Skeletal muscle tissue (tissue), 4 donors: Measurements from ENCODE around the gene RUFY1. TPM values are rescaled to one million over a fixed set of nuclear protein-coding genes. Genes with fewer than 3 reads are reported as not detected.
A peak's percentile ranks its signal among the peaks of the same experiment; 100 is the strongest.
"Not testable (repeated sequence)": the region's sequence is repeated elsewhere in the genome, so short reads cannot be mapped to it uniquely, and the experiment has no call there.

Experiments
- H3K27ac ChIP-seq: one replicate; pipeline ENCODE4 v1.7.0; 2013; ENCODE audit warnings: mild to moderate bottlenecking, low read depth, low read length, inconsistent platforms
- H3K27me3 ChIP-seq, 3 donors: one replicate each; pipeline ENCODE4 v1.7.0; 2013; ENCODE audit warnings: low read length in 3 of 3; ENCODE audit not compliant: control insufficient read depth in 3 of 3, insufficient read depth in 3 of 3
- H3K36me3 ChIP-seq, 3 donors: one replicate each; pipeline ENCODE4 v1.7.0; 2013; ENCODE audit warnings: low read length in 3 of 3; ENCODE audit not compliant: control insufficient read depth in 3 of 3, insufficient read depth in 3 of 3
- H3K4me1 ChIP-seq, 3 donors: one replicate each; pipeline ENCODE4 v1.7.0; 2013; ENCODE audit warnings: low read length in 3 of 3, mild to moderate bottlenecking in 3 of 3; ENCODE audit not compliant: control insufficient read depth in 3 of 3, insufficient read depth in 3 of 3
- H3K4me3 ChIP-seq, 3 donors: one replicate each; pipeline ENCODE4 v1.7.0; 2013; ENCODE audit warnings: low read length in 3 of 3
- H3K9ac ChIP-seq, 3 donors: one replicate each; pipeline ENCODE4 v1.7.0; 2013; ENCODE audit warnings: low read length in 3 of 3, mild to moderate bottlenecking in 3 of 3, moderate library complexity in 2 of 3, low read depth in 1 of 3
- H3K9me3 ChIP-seq, 3 donors: one replicate each; pipeline ENCODE4 v1.7.0; 2013; ENCODE audit warnings: low read length in 3 of 3; ENCODE audit not compliant: control insufficient read depth in 3 of 3
- total RNA-seq: library from RNA; depleted of rRNA; stranded (reverse); fragments of >200 nt; gene quantifications from one replicate; pipeline ENCODE4 v1.2.3, GENCODE V29; 2014
- donor health status: Osteomylitis.

The RUFY1 gene
- total RNA-seq, 1 donor from 2014 or later, result 32.9 TPM

DNA sequence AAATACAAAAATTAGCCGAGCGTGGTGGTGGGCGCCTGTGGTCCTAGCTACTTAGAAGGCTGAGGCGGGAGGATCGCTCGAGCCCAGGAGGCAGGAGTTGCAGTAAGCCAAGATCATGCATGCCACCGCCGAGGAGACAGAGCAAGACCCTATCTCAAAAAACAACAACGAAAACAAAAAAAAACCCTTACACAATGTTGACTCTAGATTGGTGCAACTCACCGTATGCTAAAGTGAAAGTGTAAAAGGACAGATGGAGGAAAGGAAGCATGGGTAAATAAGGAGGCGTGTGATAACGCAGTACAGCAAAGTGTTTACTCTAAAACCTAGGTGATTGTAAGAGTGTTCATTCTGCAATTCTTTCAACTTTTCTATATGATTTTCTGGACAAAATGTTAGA is 15.9 kb upstream of the RUFY1 start:
- no peaks in the 10 kb centered on the region for H3K9me3 ChIP-seq
- no peak overlapping the region for H3K9ac ChIP-seq
- H3K36me3 ChIP-seq, result no peaks in the 10 kb centered on the region
- no peak overlapping the region for H3K27ac ChIP-seq
- peaks cover 14 to 20% (median 16%) of the 10 kb centered on the region in 3 donors for H3K27me3 ChIP-seq
- H3K4me3 ChIP-seq, result no peak overlapping the region
- no peaks in the 10 kb centered on the region for H3K4me1 ChIP-seq

DNA sequence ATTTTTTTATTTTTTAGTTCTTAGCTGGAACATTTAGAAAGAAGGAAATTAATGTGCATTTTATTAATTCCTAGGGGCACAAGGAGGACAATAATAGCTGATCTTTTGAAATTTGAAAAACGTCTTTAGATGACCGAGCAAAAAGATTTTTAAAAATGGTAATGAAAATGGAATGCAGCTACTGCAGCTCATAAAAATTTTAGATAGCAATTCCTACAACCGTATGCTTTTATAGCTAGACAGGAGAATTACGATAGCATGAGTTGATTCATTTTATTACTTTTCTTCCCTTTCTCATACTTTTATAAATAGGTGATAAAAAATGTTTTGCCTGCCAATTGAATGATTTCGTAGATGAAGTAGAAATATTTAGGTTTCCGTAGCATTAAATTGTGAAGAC is 13.7 kb upstream of the RUFY1 start:
- Histone ChIP-seq H3K4me1 (no peaks in the 10 kb centered on the region), H3K9me3 (no peaks in the 10 kb centered on the region), H3K9ac (no peak overlapping the region)

DNA sequence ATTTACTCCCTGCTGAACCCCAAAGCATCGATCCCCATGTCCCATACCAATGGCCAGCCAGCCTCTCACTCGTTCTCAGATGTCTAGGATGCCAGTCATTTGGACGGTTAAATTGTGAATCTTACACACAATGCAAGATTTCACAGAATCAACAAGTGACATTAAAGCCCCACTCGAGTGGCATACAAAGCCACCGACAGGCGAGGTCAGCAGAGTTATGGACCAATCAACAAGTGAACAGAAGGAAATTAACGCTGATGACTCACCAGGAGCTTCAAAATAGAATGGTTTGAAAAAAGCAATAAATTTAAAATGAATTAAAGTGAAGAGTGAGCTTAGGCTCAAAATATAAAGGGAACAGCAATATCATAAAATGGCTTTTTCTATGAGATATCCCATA is 8.2 kb upstream of the RUFY1 start:
- Histone ChIP-seq H3K9me3 (no peaks in the 10 kb centered on the region), H3K27me3 (no peaks in the 10 kb centered on the region), H3K27ac (no peak overlapping the region), H3K36me3 (no peaks in the 10 kb centered on the region), H3K4me1 (no peaks in the 10 kb centered on the region), H3K9ac (no peak overlapping the region), H3K4me3 (no peak overlapping the region)

More for the DNA sequence above, 13.7 kb upstream of the RUFY1 start:
- peaks cover 2 to 3% (median 2%) of the 10 kb centered on the region in 3 donors for H3K27me3 ChIP-seq
- H3K4me3 ChIP-seq, result no peak overlapping the region
- H3K36me3 ChIP-seq, result no peaks in the 10 kb centered on the region
- H3K27ac ChIP-seq, result no peak overlapping the region

DNA sequence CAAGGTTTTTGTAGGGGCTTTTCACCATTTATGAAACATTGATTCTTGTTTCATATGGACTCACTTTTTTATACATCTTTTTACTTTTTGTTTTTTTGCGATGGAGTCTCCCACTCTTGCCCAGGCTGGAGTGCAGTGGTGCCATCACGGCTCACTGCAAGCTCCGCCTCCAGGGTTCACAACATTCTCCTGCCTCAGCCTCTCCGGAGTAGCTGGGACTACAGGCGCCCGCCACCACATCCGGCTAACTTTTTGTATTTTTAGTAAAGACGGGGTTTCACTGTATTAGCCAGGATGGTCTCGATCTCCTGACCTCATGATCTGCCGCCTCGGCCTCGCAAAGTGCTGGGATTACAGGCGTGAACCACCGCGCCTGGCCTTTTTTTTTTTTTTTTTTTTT is 7.1 kb upstream of the RUFY1 start:
- H3K27ac ChIP-seq, H3K27me3 ChIP-seq, H3K4me3 ChIP-seq, H3K9me3 ChIP-seq, H3K4me1 ChIP-seq, H3K9ac ChIP-seq, H3K36me3 ChIP-seq: not testable (repeated sequence)

DNA sequence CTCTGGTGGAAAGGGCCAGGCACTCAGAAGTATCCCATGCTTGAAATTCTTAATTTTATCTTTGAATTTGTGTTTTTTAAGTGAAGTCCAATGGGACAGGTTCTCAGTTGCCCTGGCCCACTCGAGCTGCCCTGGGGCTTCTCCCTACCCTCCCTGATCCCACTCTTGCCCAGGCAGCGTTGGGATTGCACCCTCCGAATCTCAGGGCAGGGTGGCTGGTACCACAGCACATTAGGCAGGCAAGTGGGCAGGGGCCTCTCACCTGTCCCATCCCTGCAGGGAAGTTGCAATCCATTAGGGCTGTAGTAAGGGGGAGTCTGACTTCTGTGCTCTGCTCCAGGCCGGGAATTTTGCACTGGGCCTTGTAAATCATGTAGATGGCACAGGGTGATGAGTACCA is 2.7 kb downstream of the RUFY1 start:
- H3K9me3 ChIP-seq, result no peaks in the 10 kb centered on the region
- H3K9ac ChIP-seq, result no peak overlapping the region
- no peaks in the 10 kb centered on the region for H3K27me3 ChIP-seq
- H3K4me3 ChIP-seq, result no peak overlapping the region
- peaks cover 10 to 21% (median 16%) of the 10 kb centered on the region in 3 donors for H3K4me1 ChIP-seq
- H3K36me3 ChIP-seq, result peaks cover 4 to 7% (median 4%) of the 10 kb centered on the region in 3 donors
- H3K27ac ChIP-seq, result no peak overlapping the region

DNA sequence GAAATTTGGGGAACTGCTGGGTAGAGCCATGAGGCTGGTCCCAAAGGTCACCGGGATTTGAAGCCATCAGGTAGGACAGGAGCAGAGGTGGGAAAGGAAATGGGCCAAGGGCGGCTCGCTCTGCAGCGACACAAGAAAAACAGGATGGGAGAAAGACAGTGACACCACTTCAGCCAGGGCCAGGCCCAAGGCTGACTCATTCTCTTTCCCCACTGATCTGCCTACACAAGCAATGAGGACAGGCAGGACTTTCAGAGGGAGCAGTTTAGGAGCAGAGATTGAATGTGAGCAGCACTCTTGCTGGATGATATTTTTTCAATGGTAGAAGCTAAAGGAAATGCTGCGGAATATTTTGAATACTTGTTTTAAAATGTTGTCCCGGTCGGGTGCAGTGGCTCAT is 3.5 kb downstream of the RUFY1 start:
- H3K27me3 ChIP-seq, result no peaks in the 10 kb centered on the region
- H3K9ac ChIP-seq, result no peak overlapping the region
- peaks cover 15 to 21% (median 21%) of the 10 kb centered on the region in 3 donors for H3K4me1 ChIP-seq
- no peak overlapping the region for H3K4me3 ChIP-seq
- no peak overlapping the region for H3K27ac ChIP-seq
- H3K36me3 ChIP-seq, result peaks cover 4 to 7% (median 4%) of the 10 kb centered on the region in 3 donors
- H3K9me3 ChIP-seq, result no peaks in the 10 kb centered on the region

DNA sequence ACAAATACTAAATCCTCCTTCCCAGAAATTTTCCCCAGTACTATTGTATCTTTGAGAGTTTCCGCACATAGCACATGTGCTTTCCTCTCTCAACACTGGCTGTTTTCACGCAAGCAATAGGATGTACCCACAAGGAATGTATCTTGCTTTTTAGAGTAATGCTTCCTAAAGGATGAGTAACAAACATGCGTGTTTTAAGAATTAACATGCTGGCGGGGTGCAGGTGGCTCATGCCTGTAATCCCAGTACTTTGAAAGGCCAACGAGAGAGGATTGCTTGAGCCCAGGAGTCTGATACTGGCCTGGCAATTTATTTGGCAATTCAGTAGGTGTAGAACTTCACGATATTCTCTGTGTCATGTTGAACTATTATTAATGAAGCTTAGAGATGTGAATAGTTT is 4.6 kb downstream of the RUFY1 start:
- Histone ChIP-seq H3K36me3 (peaks cover 4 to 7% (median 4%) of the 10 kb centered on the region in 3 donors), H3K27ac (no peak overlapping the region), H3K27me3 (no peaks in the 10 kb centered on the region), H3K9ac (no peak overlapping the region), H3K4me1 (peaks cover 20 to 27% (median 25%) of the 10 kb centered on the region in 3 donors), H3K4me3 (no peak overlapping the region), H3K9me3 (no peaks in the 10 kb centered on the region)

DNA sequence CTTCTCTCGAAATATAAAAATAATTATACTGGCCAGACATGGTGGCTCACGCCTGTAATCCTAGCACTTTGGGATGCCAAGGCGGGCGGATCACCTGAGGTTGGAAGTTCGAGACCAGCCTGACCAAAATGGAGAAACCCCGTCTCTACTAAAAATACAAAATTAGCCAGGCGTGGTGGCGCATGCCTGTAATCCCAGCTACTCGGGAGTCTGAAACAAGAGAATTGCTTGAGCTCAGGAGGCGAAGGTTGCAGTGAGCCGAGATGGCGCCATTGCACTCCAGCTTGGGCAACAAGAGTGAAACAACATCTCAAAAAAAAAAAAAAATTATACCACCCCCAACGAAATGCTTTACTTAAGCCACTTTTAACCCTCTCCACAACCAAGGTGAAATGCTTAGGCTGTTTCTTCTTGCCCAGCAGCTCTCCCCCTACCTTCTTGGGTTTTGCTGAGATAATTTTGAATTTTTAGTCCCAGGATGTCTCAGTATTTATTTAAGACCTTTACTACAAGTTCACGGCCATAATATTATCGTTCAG is 8.0 kb downstream of the RUFY1 start:
- H3K4me3 ChIP-seq, result peak overlapping the region in 2 of 3 donors; percentile 88 to 91
- peaks cover 9 to 13% (median 10%) of the 10 kb centered on the region in 3 donors for H3K36me3 ChIP-seq
- H3K9me3 ChIP-seq, H3K9ac ChIP-seq, H3K27me3 ChIP-seq, H3K27ac ChIP-seq: not testable (repeated sequence)
- H3K4me1 ChIP-seq, result peaks cover 11 to 18% (median 12%) of the 10 kb centered on the region in 3 donors

DNA sequence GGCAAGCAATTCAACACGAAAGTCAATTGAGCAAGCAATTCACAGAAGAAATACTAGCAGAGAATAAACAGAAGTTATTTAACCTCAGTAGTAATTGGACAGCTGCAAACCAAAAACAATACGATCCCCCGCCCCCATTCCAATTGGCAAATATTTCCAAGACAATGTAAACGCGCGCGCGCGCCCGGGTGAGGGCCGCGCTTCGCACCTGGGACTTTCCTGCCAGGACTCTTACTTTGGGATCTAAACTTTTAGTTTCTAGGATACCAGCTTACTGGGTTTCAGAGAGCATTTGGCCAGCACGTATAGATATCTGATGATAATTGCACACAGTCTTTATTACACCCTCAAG is 8.6 kb downstream of the RUFY1 start:
- Histone ChIP-seq H3K4me1 (peaks cover 7 to 15% (median 12%) of the 10 kb centered on the region in 3 donors), H3K9me3 (no peaks in the 10 kb centered on the region), H3K4me3 (peak overlapping the region; percentile 88 to 93 (median 91)), H3K36me3 (peaks cover 12 to 19% (median 13%) of the 10 kb centered on the region in 3 donors), H3K9ac (peak overlapping the region; percentile 63 to 89 (median 89)), H3K27ac (peak overlapping the region; percentile 73), H3K27me3 (no peaks in the 10 kb centered on the region)

DNA sequence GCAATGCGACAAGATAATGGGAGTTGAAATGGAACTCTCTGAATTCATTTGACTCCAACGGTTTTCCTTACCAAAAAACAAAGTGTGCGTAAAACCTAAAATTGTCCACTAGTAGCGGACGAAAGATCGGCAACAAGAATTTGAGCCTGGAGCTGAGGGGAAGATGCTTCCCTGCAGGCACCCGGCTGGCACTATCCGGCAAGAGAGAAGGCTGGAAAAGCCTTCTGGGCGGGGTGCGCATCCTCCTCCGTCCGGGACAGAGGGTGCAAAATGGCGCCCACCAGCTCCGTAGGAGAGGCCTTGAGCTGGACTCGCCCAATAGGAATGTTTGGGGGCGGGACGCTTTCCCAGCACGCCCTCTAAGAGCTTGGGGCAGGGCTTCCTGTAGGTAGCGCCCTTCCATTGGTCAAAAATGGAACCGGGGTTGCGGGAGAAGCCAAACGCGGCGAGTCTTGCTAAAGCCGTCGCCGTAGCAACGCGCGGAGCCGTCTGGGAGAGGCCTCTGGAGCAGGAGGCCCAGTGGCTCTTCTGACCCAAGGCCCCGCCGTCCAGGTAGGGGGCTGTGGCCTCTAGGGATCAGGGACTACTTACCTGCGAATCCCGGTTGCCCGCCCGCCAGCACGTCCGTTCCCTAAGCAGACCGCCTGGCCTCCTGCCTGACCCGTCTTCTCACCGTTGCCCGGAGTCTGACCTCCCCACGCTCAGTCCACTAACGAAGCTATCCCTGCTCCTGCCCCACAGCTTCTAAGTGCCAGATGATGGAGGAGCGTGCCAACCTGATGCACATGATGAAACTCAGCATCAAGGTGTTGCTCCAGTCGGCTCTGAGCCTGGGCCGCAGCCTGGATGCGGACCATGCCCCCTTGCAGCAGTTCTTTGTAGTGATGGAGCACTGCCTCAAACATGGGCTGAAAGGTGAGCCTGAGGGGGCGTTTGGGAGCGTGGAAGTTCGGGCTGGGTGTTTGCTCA is 9.2 kb downstream of the RUFY1 start:
- no peaks in the 10 kb centered on the region for H3K9me3 ChIP-seq

More for the DNA sequence above, 9.2 kb downstream of the RUFY1 start:
- Histone ChIP-seq H3K4me1 (peaks cover 6 to 13% (median 12%) of the 10 kb centered on the region in 3 donors), H3K36me3 (peaks cover 12 to 19% (median 13%) of the 10 kb centered on the region in 3 donors), H3K9ac (peak overlapping the region; percentile 63 to 89 (median 89)), H3K27ac (peak overlapping the region; percentile 73), H3K4me3 (peak overlapping the region; percentile 89 to 93 (median 91)), H3K27me3 (no peaks in the 10 kb centered on the region)
